Ecto neural progenitor cell (in vitro differentiated cells): ENCODE results near the gene AGBL4.

ENCODE experiments used
- DNase-seq: peaks from one replicate; pipeline ENCODE4 v3.0.0-alpha.2; 2018; ENCODE audit warnings: low spot score

The AGBL4 gene

GRCh38 chr1:48765335-48765734 lies 1258.4 kb downstream of the AGBL4 start:
- no peak for DNase-seq

- DNase-seq = no peak
These were observed 1261.8 kb downstream of the AGBL4 start for GRCh38 chr1:48761986-48762385.

DNA sequence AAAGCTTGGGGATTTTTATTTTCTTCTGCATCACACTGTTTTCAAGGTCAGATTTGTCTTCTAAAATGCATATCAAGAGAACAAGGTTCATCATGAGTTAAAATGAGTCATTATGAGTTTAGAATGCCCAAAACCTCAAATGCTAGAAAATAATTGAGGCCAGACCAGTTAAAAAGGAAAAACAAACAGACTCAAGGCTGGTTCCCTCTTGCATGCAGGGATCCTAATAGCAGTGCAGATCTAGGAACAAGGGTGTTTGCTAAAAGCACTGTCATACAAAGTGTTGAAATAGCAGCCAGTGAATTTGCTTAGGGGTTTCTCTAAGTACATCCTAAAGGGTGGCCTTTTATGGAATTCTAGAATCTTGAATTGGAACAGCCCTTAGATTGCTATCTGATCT lies 1262.3 kb downstream of the AGBL4 start:
- DNase-seq = no peak

- no peak for DNase-seq
These were observed 1262.9 kb downstream of the AGBL4 start for GRCh38 chr1:48760857-48761256.

DNA sequence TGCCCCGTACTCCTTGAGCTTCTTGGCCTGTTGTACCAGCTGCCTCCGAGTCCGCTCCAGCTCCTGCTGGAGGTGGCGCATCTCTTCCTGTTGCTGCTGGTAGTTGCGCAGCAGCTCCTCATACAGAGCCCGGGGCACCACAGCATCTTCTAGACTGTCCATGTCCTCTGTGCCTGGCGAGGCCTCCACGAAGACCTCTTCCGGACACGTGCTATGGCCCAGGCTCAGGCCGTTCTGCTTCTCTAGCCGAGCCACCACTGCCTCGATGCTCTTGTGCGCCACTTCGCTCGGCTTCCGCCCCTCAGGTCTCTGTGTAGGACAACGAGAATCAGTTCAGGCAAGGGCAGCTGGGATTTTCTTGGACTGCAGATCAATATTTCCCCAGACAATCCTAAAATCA lies 1264.8 kb downstream of the AGBL4 start:
- no peak for DNase-seq

GRCh38 chr1:48757363-48757762 lies 1266.4 kb downstream of the AGBL4 start:
- no peak for DNase-seq

- no peak for DNase-seq
These were observed 1267.0 kb downstream of the AGBL4 start for GRCh38 chr1:48756683-48757316.

GRCh38 chr1:48753293-48753692 lies 1270.5 kb downstream of the AGBL4 start:
- DNase-seq = no peak

DNA sequence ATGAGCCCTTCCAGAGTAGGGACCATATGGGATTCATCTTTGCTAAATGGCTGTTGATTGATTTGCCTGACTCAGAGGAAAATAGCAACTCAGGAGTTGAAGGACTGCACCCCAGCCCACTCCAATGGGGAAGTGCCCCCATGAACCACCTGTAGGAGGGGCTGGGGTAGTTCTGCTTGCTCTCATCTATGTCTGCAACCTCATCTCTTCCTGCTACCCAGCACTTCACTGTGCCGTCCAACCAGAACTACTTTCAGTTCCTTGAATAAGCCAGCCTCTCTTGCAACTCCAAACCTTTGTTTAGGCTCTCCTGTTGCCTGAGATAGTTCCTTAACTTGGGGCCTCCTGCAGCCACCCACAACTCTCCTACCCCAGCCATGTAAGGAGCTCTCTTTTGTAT lies 1273.6 kb downstream of the AGBL4 start:
- DNase-seq = no peak

DNA sequence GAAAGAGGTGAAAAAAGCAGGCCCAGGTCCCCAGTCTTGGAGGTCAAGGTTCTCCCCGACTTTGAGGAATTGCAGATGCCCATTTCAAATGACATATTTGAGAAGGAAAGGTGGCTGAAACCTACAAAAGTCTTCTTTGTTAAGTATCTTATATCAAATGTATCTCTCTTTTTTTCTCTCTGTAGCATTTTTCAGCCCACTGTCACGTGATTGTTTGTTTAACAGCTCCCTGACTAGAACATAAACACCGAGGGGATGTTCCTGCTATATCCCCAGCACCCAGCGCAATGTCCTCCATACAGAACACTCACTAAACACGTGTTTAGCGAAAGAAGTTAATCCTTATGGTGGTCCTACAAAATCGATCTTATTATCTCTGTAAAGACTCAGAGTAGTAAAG lies 1274.7 kb downstream of the AGBL4 start:
- no peak for DNase-seq

DNA sequence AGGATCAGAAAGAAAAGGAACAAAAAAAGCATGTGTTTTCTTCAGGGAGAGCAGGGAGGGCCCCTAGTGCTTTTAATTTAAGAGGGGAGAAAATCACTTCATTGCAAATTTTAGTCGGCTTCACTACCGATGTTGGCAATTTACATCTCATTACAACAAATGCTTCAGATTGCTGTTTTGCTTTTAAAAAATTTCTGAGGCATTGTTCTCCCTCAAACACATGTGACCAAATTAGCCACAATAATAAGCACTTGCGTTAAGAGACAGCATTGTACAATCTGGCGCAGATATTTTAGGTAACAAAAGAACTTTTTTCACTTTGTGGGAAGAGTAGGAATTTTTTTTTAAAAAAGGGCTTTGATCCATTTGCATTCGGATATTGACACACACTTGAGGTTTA lies 1276.8 kb downstream of the AGBL4 start:
- no peak for DNase-seq

DNA sequence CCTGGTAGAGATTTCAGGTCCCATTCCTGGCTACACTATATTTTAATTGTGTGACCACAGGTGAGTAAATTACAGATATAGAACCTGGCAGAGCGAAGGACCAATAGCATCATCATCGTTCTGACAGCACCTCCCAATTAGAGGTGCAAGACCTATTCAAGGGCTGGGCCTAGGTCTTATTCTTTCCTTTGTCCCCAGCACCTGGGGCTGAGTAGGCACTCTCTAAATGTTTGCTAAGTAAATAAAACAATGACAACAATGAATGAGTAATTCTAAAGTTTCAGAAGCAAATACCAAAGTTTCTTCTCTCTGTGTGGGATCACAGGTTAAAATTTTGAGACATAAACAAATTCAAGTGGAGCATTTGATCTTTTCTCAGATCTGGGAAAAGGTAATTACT lies 1279.7 kb downstream of the AGBL4 start:
- DNase-seq = no peak

DNA sequence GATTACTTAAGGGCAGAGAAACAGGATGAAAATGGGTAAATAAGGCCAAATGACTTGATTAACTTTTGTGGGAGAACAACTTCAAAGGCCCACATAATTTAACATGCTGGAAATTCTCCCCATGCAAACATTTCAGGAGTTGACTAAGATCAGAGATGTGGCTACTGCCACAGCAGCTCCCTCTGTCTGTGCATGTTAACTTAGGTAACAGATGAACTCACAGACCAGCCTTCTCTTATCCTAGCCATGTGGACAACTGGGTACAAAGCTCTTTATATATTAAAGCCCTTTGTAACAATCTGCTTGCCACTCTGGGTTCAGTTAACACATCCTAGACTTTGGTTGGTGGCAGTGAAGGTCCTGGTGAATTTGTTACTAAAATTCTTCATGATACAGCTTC lies 1280.3 kb downstream of the AGBL4 start:
- no peak for DNase-seq

DNA sequence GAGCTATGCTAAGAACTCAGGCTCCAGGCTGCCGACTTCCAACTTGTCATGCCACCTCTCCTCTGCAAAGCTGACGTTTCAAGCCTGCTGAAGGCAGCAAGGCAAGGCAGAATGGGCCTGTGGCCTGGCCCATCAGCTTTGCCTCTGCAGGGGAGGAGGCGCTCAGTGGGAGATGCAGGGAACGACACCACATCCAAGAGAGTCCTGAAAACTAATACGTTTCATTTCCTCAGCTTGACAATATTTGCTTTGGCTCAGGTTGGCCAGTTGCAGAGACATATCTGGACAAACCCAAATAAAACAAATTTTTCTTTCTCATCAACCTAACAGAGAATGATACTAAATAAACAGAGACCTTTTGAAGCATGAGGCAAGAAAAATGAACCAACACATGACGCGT lies 1282.4 kb downstream of the AGBL4 start:
- DNase-seq = no peak

DNA sequence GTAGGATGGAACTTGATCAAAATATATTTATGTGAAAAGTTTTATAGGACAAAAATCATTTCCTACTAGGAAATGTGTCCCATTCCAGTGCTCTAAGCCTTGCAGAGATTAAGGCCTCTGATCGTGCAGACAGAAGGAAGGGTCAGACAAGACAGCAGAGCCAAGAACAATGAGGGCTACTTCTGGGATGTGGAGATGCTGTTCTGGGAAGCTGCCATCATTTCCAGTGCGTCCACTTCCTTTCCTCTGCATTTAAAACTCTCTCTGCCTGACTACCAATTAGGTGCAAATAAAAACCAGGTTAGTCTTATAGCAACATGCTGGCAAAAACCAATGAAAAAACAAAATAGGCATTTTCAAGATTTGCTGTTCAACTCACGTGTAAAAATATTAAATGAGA lies 1283.1 kb downstream of the AGBL4 start:
- no peak for DNase-seq

DNA sequence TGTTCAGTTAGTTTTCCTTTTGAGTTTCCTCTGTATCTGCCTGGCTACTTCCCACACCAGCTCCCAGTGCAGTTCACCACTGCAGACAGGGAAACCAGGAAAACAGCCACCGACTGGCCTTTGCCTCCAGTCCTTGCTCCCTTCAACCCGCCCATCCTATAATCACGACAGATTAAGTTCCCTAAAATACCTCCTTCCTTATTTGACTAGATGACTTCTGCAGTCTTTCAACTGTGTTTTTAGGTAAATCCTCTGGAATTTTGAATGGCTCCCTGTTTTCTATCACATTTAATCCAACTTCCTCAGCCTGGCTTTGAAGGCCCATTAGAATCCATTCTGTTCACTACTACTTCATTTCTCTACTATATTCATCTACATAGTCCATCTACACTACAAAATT lies 1284.7 kb downstream of the AGBL4 start:
- DNase-seq = no peak

- no peak for DNase-seq
These were observed 1285.4 kb downstream of the AGBL4 start for GRCh38 chr1:48738356-48738755.

DNA sequence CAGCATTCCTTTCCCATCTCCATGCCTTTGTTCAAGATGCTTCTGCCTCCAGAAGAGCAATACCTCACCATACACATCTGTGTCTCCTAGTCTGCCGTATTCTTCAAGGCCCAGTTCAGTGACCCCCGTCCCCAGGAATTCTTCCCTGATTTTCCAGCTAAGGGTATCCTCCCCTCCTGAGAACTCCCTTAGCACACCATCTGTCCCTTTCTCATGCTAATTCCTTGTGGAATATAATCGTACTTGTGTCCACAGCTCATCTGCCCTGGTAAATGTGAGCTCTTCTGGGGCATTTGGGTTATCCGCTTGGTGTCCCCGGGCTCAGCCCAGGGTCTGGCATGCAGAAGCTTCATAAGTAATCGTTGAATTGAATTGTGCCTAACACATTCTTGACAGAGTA lies 1288.0 kb downstream of the AGBL4 start:
- no peak for DNase-seq

GRCh38 chr1:48730164-48730910 lies 1293.4 kb downstream of the AGBL4 start:
- DNase-seq = no peak

GRCh38 chr1:48728584-48728983 lies 1295.2 kb downstream of the AGBL4 start:
- no peak for DNase-seq

DNA sequence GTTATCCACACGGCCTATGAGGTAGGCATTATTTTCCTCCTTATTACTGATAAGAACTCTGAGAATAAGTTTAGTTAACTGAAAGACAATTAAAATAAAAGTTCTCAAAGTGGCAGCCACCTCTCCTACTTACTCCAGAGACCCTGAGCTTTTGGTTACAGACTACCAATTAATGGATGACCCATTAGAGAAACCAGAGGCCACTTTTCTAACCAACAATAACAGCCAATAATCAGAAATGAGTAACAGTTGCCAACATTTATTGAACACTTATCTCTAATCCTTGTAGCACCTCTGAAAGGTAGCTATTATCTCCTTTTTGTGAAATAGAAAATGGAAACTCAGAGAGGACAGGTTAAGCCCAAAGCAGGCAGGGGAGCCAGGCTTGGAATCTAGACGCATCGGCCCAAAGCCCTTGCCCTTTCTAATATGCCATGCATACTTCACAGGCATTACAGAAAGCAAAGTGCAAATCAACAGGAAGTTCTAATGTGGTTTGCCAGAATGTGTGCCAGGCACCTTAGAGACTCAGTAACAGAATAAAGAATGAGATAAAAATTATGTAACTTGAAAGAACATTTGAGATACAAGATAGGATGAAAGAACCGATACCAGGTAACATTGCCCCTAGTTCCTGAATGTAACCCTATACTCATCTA lies 1297.1 kb downstream of the AGBL4 start:
- DNase-seq = no peak

GRCh38 chr1:48726139-48726538 lies 1297.6 kb downstream of the AGBL4 start:
- DNase-seq = no peak

DNA sequence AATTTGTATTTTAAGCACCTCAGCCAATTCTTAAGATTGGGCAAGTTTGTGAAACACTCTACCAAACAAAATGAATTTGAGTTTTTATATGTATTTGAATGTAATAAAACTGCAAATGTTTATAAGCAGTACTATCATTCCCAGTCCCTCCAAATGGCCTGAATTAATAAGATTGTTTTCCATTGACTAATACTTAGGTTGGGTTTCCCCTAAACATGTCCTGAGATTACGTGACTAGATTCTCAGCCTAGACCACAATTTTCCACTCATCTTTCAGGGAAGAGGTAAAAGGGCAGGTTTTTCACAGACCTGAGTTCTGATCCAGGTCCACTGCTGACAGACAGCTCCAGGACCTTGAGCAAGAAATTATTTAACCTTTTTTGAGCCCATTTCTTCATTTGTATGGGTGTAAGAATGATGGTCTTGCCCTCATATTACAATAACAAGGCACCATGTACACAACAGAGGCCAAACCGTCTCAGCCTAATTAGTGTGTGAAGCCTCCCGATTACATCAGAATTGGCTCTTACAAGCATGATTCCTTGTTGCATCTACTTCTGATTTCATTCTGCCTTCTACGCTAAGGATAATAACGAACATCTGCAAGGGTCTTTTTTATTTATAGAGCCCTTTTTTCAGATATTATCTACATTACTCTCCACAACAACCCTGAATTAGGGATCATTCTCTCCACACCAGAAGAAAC lies 1298.3 kb downstream of the AGBL4 start:
- DNase-seq = no peak
